Large intestine (tissue), 3 donors: ENCODE data around the gene EFCAB6. TPM values are rescaled to one million over a fixed set of nuclear protein-coding genes. Genes with fewer than 3 reads are reported as not detected.

Experiments
- DNase-seq, 2 donors: peaks; one replicate each; pipeline versions ENCODE4 v3.0.0 to v3.0.0-alpha.2; 2013
- H3K27ac ChIP-seq: one replicate; pipeline ENCODE4 v1.5.1; 2013; ENCODE audit warnings: low read length
- H3K27me3 ChIP-seq: 2 replicates; pipeline ENCODE4 v1.6.1; 2013; ENCODE audit warnings: low read length; ENCODE audit not compliant: control insufficient read depth, insufficient read depth
- H3K36me3 ChIP-seq: 2 replicates; pipeline ENCODE4 v1.6.1; 2013; ENCODE audit warnings: low read length; ENCODE audit not compliant: control insufficient read depth, insufficient read depth
- H3K4me1 ChIP-seq: one replicate; pipeline ENCODE4 v1.6.1; 2013; ENCODE audit warnings: low read length; ENCODE audit not compliant: control insufficient read depth, insufficient read depth
- H3K4me3 ChIP-seq: one replicate; pipeline ENCODE4 v1.5.1; 2013; ENCODE audit warnings: low read length
- H3K9me3 ChIP-seq: one replicate; pipeline ENCODE4 v1.6.1; 2013; ENCODE audit warnings: mild to moderate bottlenecking, low read depth, low read length, moderate library complexity; ENCODE audit not compliant: control insufficient read depth
- WGBS: methylation state at CpG from one replicate; pipeline ENCODE4 v1.1.5; 2013; ENCODE audit warnings: low lambda C conversion rate; ENCODE audit not compliant: insufficient coverage; 5-methylcytosine and 5-hydroxymethylcytosine counted together
- polyA plus RNA-seq: library from polyadenylated mRNA; unstranded; fragments of 120-200 nt; gene quantifications from one replicate; pipeline ENCODE4 v1.2.1, GENCODE V29; 2013

The EFCAB6 gene
- polyA plus RNA-seq, 1 donor, result 1.5 TPM

- Histone ChIP-seq H3K36me3 (no peaks in the 10 kb centered on the region), H3K27me3 (no peaks in the 10 kb centered on the region), H3K4me3 (no peak overlapping the region), H3K27ac (no peak overlapping the region), H3K4me1 (no peaks in the 10 kb centered on the region), H3K9me3 (no peaks in the 10 kb centered on the region)
- no peak for DNase-seq
Observed at GRCh38 chr22:43508489-43508888, 303.6 kb downstream of the EFCAB6 start.

- H3K36me3 ChIP-seq, result no peaks in the 10 kb centered on the region
- H3K27me3 ChIP-seq, result no peaks in the 10 kb centered on the region
- no peak overlapping the region for H3K27ac ChIP-seq
- H3K9me3 ChIP-seq, result no peaks in the 10 kb centered on the region
- no peak for DNase-seq
- no peaks in the 10 kb centered on the region for H3K4me1 ChIP-seq
- H3K4me3 ChIP-seq, result no peak overlapping the region
- no CpG with 5 or more reads among the region's 8 CpGs for WGBS
Observed at GRCh38 chr22:43507235-43507634, 304.9 kb downstream of the EFCAB6 start.

- Histone ChIP-seq H3K4me1 (no peaks in the 10 kb centered on the region), H3K36me3 (no peaks in the 10 kb centered on the region), H3K27me3 (no peaks in the 10 kb centered on the region), H3K27ac (no peak overlapping the region), H3K9me3 (no peaks in the 10 kb centered on the region), H3K4me3 (no peak overlapping the region)
- 100% methylated on average over 1 of the region's 12 CpGs for WGBS
- DNase-seq, result no peak
Observed at GRCh38 chr22:43506487-43506886, 305.6 kb downstream of the EFCAB6 start.

GRCh38 chr22:43505896-43506295 is 306.2 kb downstream of the EFCAB6 start:
- DNase-seq, result no peak
- no peaks in the 10 kb centered on the region for H3K4me1 ChIP-seq
- no CpG with 5 or more reads among the region's 8 CpGs for WGBS
- H3K36me3 ChIP-seq, result no peaks in the 10 kb centered on the region
- H3K4me3 ChIP-seq, result no peak overlapping the region
- no peak overlapping the region for H3K27ac ChIP-seq
- no peaks in the 10 kb centered on the region for H3K27me3 ChIP-seq
- no peaks in the 10 kb centered on the region for H3K9me3 ChIP-seq

- H3K4me3 ChIP-seq, result no peak overlapping the region
- H3K27me3 ChIP-seq, result no peaks in the 10 kb centered on the region
- H3K4me1 ChIP-seq, result no peaks in the 10 kb centered on the region
- H3K36me3 ChIP-seq, result no peaks in the 10 kb centered on the region
- no peaks in the 10 kb centered on the region for H3K9me3 ChIP-seq
- DNase-seq, result no peak
- H3K27ac ChIP-seq, result no peak overlapping the region
- no CpG with 5 or more reads among the region's 14 CpGs for WGBS
Observed at GRCh38 chr22:43505423-43505822, 306.7 kb downstream of the EFCAB6 start.

- 95% methylated on average over 3 of the region's 7 CpGs for WGBS
- DNase-seq, result no peak
- Histone ChIP-seq H3K4me1 (no peaks in the 10 kb centered on the region), H3K4me3 (no peak overlapping the region), H3K27me3 (no peaks in the 10 kb centered on the region), H3K27ac (no peak overlapping the region), H3K36me3 (no peaks in the 10 kb centered on the region), H3K9me3 (no peaks in the 10 kb centered on the region)
Observed at GRCh38 chr22:43504666-43505261, 307.3 kb downstream of the EFCAB6 start.

GRCh38 chr22:43504068-43504467 is 308.0 kb downstream of the EFCAB6 start:
- Histone ChIP-seq H3K36me3 (no peaks in the 10 kb centered on the region), H3K9me3 (no peaks in the 10 kb centered on the region), H3K4me1 (no peaks in the 10 kb centered on the region), H3K27me3 (no peaks in the 10 kb centered on the region), H3K4me3 (no peak overlapping the region), H3K27ac (no peak overlapping the region)
- no peak for DNase-seq
- WGBS, result 100% methylated on average over 3 of the region's 3 CpGs

- no peak for DNase-seq
- WGBS, result no CpG with 5 or more reads among the region's 20 CpGs
- Histone ChIP-seq H3K36me3 (no peaks in the 10 kb centered on the region), H3K9me3 (peaks cover 6% of the 10 kb centered on the region), H3K27ac (no peak overlapping the region), H3K4me3 (no peak overlapping the region), H3K27me3 (no peaks in the 10 kb centered on the region), H3K4me1 (no peaks in the 10 kb centered on the region)
Observed at GRCh38 chr22:43502306-43502874, 309.7 kb downstream of the EFCAB6 start.

- Histone ChIP-seq H3K4me1 (no peaks in the 10 kb centered on the region), H3K9me3 (peaks cover 6% of the 10 kb centered on the region), H3K27me3 (no peaks in the 10 kb centered on the region), H3K36me3 (no peaks in the 10 kb centered on the region), H3K4me3 (no peak overlapping the region), H3K27ac (no peak overlapping the region)
- no CpG with 5 or more reads among the region's 11 CpGs for WGBS
- no peak for DNase-seq
Observed at GRCh38 chr22:43501878-43502277, 310.2 kb downstream of the EFCAB6 start.

GRCh38 chr22:43500792-43501785 is 311.0 kb downstream of the EFCAB6 start:
- H3K4me1 ChIP-seq, result no peaks in the 10 kb centered on the region
- 55% methylated on average over 4 of the region's 22 CpGs for WGBS
- peaks cover 6% of the 10 kb centered on the region for H3K9me3 ChIP-seq
- no peak overlapping the region for H3K27ac ChIP-seq
- no peaks in the 10 kb centered on the region for H3K27me3 ChIP-seq
- H3K4me3 ChIP-seq, result no peak overlapping the region
- no peaks in the 10 kb centered on the region for H3K36me3 ChIP-seq
- DNase-seq, result no peak
